Calu3 (cell line): ENCODE measurements around the gene TUBA4B. TPM values are rescaled to one million over a fixed set of nuclear protein-coding genes. Genes with fewer than 3 reads are reported as not detected.
"Not testable (repeated sequence)": the region's sequence is repeated elsewhere in the genome, so short reads cannot be mapped to it uniquely, and the experiment has no call there.

Experiments
- BruUV-seq: library from RNA; stranded (reverse); fragments of 400-500 nt; replicated peaks from 2 replicates; lab custom pipeline; 2021; lab: Mats Ljungman, UMichigan
- CTCF ChIA-PET: fragments of 300-600 bp; sonication (Branson Sonifier 250); formaldehyde crosslinking; loops from one replicate; lab custom pipeline; 2022; ENCODE audit warnings: antibody characterized with exemption; lab: Charles Lee
- DNase-seq: peaks from one replicate; pipeline ENCODE4 v3.0.0; 2022
- H3K27ac Mint-ChIP-seq: one replicate; pipeline ENCODE4 v1.8.0; 2022; ENCODE audit warnings: mixed read lengths; ENCODE audit not compliant: unreplicated experiment
- H3K27me3 Mint-ChIP-seq: one replicate; pipeline ENCODE4 v1.8.0; 2022; ENCODE audit warnings: mixed read lengths; ENCODE audit not compliant: unreplicated experiment
- H3K36me3 Mint-ChIP-seq: one replicate; pipeline ENCODE4 v1.8.0; 2022; ENCODE audit warnings: mild to moderate bottlenecking, moderate library complexity, mixed read lengths; ENCODE audit not compliant: insufficient read depth, unreplicated experiment
- H3K4me1 Mint-ChIP-seq: one replicate; pipeline ENCODE4 v1.8.0; 2022; ENCODE audit warnings: mild to moderate bottlenecking, low read depth, mixed read lengths; ENCODE audit not compliant: unreplicated experiment
- H3K4me3 Mint-ChIP-seq: one replicate; pipeline ENCODE4 v1.8.0; 2022; ENCODE audit warnings: mild to moderate bottlenecking, low read depth, moderate library complexity, mixed read lengths; ENCODE audit not compliant: unreplicated experiment
- H3K9me3 Mint-ChIP-seq: one replicate; pipeline ENCODE4 v1.8.0; 2022; ENCODE audit warnings: low read depth, mixed read lengths; ENCODE audit not compliant: unreplicated experiment
- intact Hi-C: fragments of 100-400 bp; cut with micrococcal nuclease; formaldehyde crosslinking; loops from one replicate; pipeline ENCODE4 v1.10.0; 2022; ENCODE audit not compliant: unreplicated experiment
- total RNA-seq: library from RNA; stranded (reverse); gene quantifications from 2 replicates; pipeline ENCODE4 v1.2.3, GENCODE V29; 2022
- TF ChIP-seq, protein P1 (sequence below): fragments of 200-600 bp; IDR thresholded peaks from one replicate; pipeline ENCODE4 v1.8.0; 2022; ENCODE audit warnings: antibody characterized with exemption; ENCODE audit not compliant: unreplicated experiment

The TUBA4B gene
- total RNA-seq, 1 experiment from 2014 or later = not detected

DNA sequence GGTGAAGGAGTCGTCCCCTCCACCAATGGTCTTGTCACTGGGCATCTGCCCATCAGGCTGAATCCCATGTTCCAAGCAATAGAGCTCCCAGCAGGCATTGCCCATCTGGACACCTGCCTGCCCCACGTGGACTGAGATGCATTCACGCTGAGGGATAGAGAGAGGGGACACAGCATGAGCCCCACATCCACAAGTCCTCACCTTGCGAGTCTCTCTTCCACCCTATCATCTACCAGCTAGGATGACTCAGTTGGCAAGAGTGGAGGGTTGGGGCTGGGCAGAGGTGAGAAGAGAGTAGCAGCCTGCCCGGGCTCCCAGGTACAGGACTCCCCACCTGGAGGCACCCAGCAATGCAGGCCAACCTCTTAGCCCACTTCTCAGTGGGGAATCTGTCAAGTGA lies 959 bp upstream of the TUBA4B start:
- Mint-ChIP-seq H3K36me3 (peaks cover 55% of the 10 kb centered on the region), H3K27me3 (no peaks in the 10 kb centered on the region), H3K9me3 (no peaks in the 10 kb centered on the region), H3K27ac (no peak overlapping the region), H3K4me3 (peak overlapping the region; percentile 95), H3K4me1 (peaks cover 56% of the 10 kb centered on the region)
- TF ChIP-seq, protein P1, sequence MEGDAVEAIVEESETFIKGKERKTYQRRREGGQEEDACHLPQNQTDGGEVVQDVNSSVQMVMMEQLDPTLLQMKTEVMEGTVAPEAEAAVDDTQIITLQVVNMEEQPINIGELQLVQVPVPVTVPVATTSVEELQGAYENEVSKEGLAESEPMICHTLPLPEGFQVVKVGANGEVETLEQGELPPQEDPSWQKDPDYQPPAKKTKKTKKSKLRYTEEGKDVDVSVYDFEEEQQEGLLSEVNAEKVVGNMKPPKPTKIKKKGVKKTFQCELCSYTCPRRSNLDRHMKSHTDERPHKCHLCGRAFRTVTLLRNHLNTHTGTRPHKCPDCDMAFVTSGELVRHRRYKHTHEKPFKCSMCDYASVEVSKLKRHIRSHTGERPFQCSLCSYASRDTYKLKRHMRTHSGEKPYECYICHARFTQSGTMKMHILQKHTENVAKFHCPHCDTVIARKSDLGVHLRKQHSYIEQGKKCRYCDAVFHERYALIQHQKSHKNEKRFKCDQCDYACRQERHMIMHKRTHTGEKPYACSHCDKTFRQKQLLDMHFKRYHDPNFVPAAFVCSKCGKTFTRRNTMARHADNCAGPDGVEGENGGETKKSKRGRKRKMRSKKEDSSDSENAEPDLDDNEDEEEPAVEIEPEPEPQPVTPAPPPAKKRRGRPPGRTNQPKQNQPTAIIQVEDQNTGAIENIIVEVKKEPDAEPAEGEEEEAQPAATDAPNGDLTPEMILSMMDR = no peak
- DNase-seq = no peak
- CTCF ChIA-PET = interaction anchor here (1.8 to 3.2 kb wide), 2 partner anchors 35 to 43 kb away, joined by 7 to 10 read pairs; no protein-coding TSS in a partner anchor
- intact Hi-C loops = loop anchor here (5.0 kb wide), 1 partner anchor 45 kb away; no protein-coding TSS in a partner anchor
- BruUV-seq = no TSS peak

- H3K4me1 Mint-ChIP-seq = peaks cover 56% of the 10 kb centered on the region
- no peak for DNase-seq
- intact Hi-C loops = loop anchor here (5.0 kb wide), 1 partner anchor 45 kb away; no protein-coding TSS in a partner anchor
- peak overlapping the region; percentile 95 for H3K4me3 Mint-ChIP-seq
- TF ChIP-seq, protein P1 = no peak
- H3K36me3 Mint-ChIP-seq = peaks cover 55% of the 10 kb centered on the region
- no peaks in the 10 kb centered on the region for H3K27me3 Mint-ChIP-seq
- BruUV-seq = no TSS peak
- CTCF ChIA-PET = interaction anchor here (1.5 to 3.2 kb wide), 3 partner anchors 27 to 42 kb away, joined by 5 to 10 read pairs (median 7); partner anchors contain the start of gene DNAJB2
- H3K27ac Mint-ChIP-seq = peak overlapping the region; percentile 70
- H3K9me3 Mint-ChIP-seq = no peaks in the 10 kb centered on the region
Observed at GRCh38 chr2:219252570-219252899, 508 bp upstream of the TUBA4B start.

DNA sequence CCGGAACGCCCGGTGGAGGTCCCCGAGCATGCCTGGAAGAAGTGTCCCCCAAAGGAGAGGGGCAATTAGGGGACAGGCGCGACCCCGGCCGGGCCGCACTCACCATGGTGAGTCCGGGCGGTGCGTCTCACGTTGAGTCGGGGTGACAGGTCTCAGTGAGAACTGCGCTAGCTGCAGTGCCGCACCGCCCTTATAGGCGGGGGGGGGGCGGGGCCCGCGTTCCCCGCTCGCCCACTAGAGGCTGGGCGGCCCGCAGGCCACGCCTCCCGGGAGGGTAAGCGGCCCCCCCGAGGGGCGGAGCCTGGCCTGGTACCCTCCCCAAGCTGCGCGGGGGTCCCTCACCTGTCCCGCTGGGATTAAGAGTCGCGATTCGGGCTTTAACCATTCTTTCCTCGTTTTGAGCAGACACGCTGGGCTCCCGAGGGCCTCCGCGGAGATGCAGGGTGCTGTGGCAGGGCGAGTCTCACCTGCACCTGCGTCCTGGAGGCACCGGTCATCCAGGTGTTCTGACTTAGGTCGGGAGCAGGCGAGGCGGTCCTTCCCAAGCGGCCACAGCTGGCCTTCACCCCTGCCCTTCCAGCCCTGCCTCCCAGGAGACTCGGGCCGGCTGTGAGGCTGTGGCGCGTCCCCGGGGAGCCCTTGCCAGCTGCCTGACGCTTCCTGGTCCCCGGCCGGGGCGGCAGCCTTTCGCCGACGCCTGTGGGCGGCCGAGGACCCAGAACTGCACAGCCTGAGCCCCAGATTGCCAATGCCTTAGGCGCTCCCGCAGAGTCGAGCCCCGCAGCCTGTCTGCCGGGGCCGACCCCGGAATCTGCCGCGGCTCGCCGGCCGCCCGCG lies 928 bp downstream of the TUBA4B start, which contains the start of gene TUBA4A:
Gene TUBA4A (minus strand): TSS at position 166 of the 837 bp plus-strand sequence. CDS start 60 bp downstream, at position 106.
- DNase-seq = peak; percentile 87
- BruUV-seq = no TSS peak
- CTCF ChIA-PET = interaction anchor here (0.7 to 3.2 kb wide), 8 partner anchors 9 to 48 kb away, joined by 3 to 10 read pairs (median 4); partner anchors contain the start of genes DNAJB2, GLB1L, STK16 and ZFAND2B
- TF ChIP-seq, protein P1 = no peak
- H3K4me1 Mint-ChIP-seq = peaks cover 45% of the 10 kb centered on the region
- peaks cover 51% of the 10 kb centered on the region for H3K36me3 Mint-ChIP-seq
- peak within 1 kb of the TSS; percentile 70 for H3K27ac Mint-ChIP-seq
- H3K9me3 Mint-ChIP-seq = no peaks in the 10 kb centered on the region
- intact Hi-C loops = loop anchor here (5.0 kb wide), 1 partner anchor 43 kb away; no protein-coding TSS in a partner anchor
- H3K27me3 Mint-ChIP-seq = peaks cover 1% of the 10 kb centered on the region
- peak within 1 kb of the TSS; percentile 95 for H3K4me3 Mint-ChIP-seq

GRCh38 chr2:219254590-219255201 lies 1.7 kb downstream of the TUBA4B start:
- Mint-ChIP-seq H3K27ac (no peak overlapping the region), H3K9me3 (no peaks in the 10 kb centered on the region), H3K36me3 (peaks cover 47% of the 10 kb centered on the region), H3K4me1 (peaks cover 38% of the 10 kb centered on the region), H3K4me3 (peak overlapping the region; percentile 95), H3K27me3 (peaks cover 8% of the 10 kb centered on the region)
- intact Hi-C loops = loop anchor here (5.0 kb wide), 1 partner anchor 43 kb away; no protein-coding TSS in a partner anchor
- BruUV-seq = no TSS peak
- no peak for DNase-seq
- CTCF ChIA-PET = interaction anchor here (0.8 to 3.2 kb wide), 5 partner anchors 23 to 78 kb away, joined by 3 to 10 read pairs (median 3); partner anchors contain the start of genes CNPPD1 and ZFAND2B
- TF ChIP-seq, protein P1 = no peak

GRCh38 chr2:219258942-219259341 lies 5.9 kb downstream of the TUBA4B start:
- DNase-seq, H3K4me1 Mint-ChIP-seq, BruUV-seq, H3K27ac Mint-ChIP-seq, H3K4me3 Mint-ChIP-seq, intact Hi-C loops, H3K9me3 Mint-ChIP-seq: not testable (repeated sequence)
- peaks cover 36% of the 10 kb centered on the region for H3K27me3 Mint-ChIP-seq
- CTCF ChIA-PET = interaction anchor here (0.9 kb wide), 1 partner anchor 20 kb away, joined by 4 read pairs; the partner anchor contains the start of gene DNAJB2
- H3K36me3 Mint-ChIP-seq = peaks cover 16% of the 10 kb centered on the region
